GM12892 (cell line): ENCODE measurements around the gene EXOC6B.

ENCODE experiments used
- POLR2A ChIP-seq: IDR thresholded peaks from 2 replicates; pipeline ENCODE4 v1.6.1; 2011; ENCODE audit warnings: low read depth, low read length, control low read depth
- POLR2AphosphoS5 ChIP-seq: IDR thresholded peaks from 2 replicates; pipeline ENCODE4 v1.6.1; 2011; ENCODE audit warnings: low read depth, low read length, control low read depth
- TAF1 ChIP-seq: IDR thresholded peaks from 2 replicates; pipeline ENCODE4 v1.6.1; 2011; ENCODE audit warnings: low read depth, mild to moderate bottlenecking, control low read depth, low read length, borderline replicate concordance

DNA sequence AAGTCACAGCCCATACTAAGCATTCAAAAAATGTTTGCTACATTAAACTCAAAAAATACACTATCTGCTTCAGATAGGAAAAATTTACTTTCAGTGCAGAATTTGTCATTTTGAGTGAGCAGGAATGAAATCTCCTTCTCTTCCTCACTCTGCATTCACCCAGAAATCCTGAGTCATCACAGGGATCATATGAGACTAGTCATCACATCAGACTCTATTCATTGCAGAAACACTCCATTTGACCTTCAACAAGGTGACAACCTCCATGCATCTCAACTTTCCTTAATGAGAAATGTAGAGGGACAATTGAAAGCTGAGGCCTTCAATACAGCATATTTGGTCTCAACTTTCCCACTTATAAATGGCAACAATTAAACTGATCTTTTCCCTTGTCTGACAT is 547.8 kb downstream of the EXOC6B start:
- no peak for TF ChIP-seq POLR2AphosphoS5
- TF ChIP-seq POLR2A: no peak
- no peak for TF ChIP-seq TAF1
